Smooth muscle cell (in vitro differentiated cells): Measurements from ENCODE around the gene TNPO3. TPM values are rescaled to one million over a fixed set of nuclear protein-coding genes. Genes with fewer than 3 reads are reported as not detected.

Experiments used
- DNase-seq: peaks from one replicate; lab custom pipeline; 2025; ENCODE audit not compliant: unreplicated experiment; lab: John Stamatoyannopoulos, UW
- H2AFZ ChIP-seq: fragments of 200-600 bp; sonication (generic); 2 replicates; pipeline ENCODE4 v1.6.0; 2016; ENCODE audit warnings: antibody characterized with exemption, low read depth, mild to moderate bottlenecking
- H3F3A ChIP-seq: fragments of 200-600 bp; sonication (generic); 2 replicates; pipeline ENCODE4 v1.6.0; 2017; ENCODE audit warnings: antibody characterized with exemption, low read depth
- H3K27ac ChIP-seq: fragments of 200-600 bp; sonication (generic); 2 replicates; pipeline ENCODE4 v1.5.1; 2016; ENCODE audit warnings: low read depth, mild to moderate bottlenecking
- H3K27me3 ChIP-seq: fragments of 200-600 bp; sonication (generic); 2 replicates; pipeline ENCODE4 v1.6.1; 2016; ENCODE audit warnings: low read depth, mild to moderate bottlenecking
- H3K36me3 ChIP-seq: fragments of 200-600 bp; sonication (generic); 2 replicates; pipeline ENCODE4 v1.5.1; 2016; ENCODE audit warnings: low read depth
- H3K4me1 ChIP-seq: fragments of 200-600 bp; sonication (generic); 2 replicates; pipeline ENCODE4 v1.5.1; 2016; ENCODE audit warnings: low read depth
- H3K4me2 ChIP-seq: fragments of 200-600 bp; sonication (generic); 2 replicates; pipeline ENCODE4 v1.6.0; 2016; ENCODE audit warnings: mild to moderate bottlenecking
- H3K4me3 ChIP-seq: fragments of 200-600 bp; sonication (generic); 2 replicates; pipeline ENCODE4 v1.5.1; 2016; ENCODE audit warnings: mild to moderate bottlenecking
- H3K79me2 ChIP-seq: fragments of 200-600 bp; sonication (generic); 2 replicates; pipeline ENCODE4 v1.6.0; 2016; ENCODE audit warnings: low read depth, mild to moderate bottlenecking
- H3K9ac ChIP-seq: fragments of 200-600 bp; sonication (generic); 2 replicates; pipeline ENCODE4 v1.6.0; 2016; ENCODE audit warnings: low read depth
- H3K9me3 ChIP-seq: fragments of 200-600 bp; sonication (generic); replicated peaks from 2 replicates; pipeline ENCODE4 v1.5.1; 2016; ENCODE audit warnings: low read depth
- H4K20me1 ChIP-seq: fragments of 200-600 bp; sonication (generic); 2 replicates; pipeline ENCODE4 v1.6.0; 2016; ENCODE audit warnings: low read depth
- WGBS: methylation state at CpG from one replicate; pipeline ENCODE4 v1.1.7; 2016; ENCODE audit warnings: low lambda C conversion rate; 5-methylcytosine and 5-hydroxymethylcytosine counted together
- polyA plus RNA-seq: library from polyadenylated mRNA; unstranded; fragments of >200 nt; fragmentation: Nextera tagmentation; extraction: Ambion mirVana; gene quantifications from 2 replicates; pipeline ENCODE4 v1.2.1, GENCODE V29; 2016
- total RNA-seq: library from RNA; depleted of rRNA; stranded (reverse); fragments of >200 nt; gene quantifications from 2 replicates; pipeline ENCODE4 v1.2.3, GENCODE V29; 2014
- TF ChIP-seq, protein P1 (sequence below): fragments of 200-600 bp; sonication (generic); IDR thresholded peaks from 2 replicates; pipeline ENCODE4 v1.5.1; 2017; ENCODE audit warnings: borderline replicate concordance, mild to moderate bottlenecking, antibody characterized with exemption; ENCODE audit not compliant: insufficient read depth, poor library complexity, severe bottlenecking

The TNPO3 gene
- total and polyA plus RNA-seq, 2 experiments from 2014 or later: 28.4 to 41.3 TPM

DNA sequence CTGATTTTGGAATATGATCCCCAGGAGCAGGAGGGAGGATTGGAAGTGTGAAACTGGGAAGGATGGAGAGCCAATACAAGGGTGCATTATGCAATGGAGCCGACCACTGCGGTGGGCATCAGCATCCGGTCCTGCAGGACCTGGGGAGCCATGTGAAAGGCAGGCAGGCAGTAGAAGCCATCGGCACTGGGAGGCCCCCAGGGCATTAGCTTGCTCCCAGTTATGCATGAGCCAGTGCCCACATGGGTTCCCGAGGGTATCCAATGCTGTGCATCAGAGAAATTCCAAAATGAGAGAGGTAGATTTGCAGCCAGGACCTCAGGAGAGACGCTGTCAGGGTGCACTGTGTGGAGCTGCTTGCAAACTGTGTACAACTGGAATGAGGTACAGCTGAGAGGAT, 135.7 kb downstream of the TNPO3 start:
- WGBS: 91% methylated on average over 6 of the region's 6 CpGs
- Histone ChIP-seq H2AFZ (no peak overlapping the region), H3K9ac (no peak overlapping the region), H3K79me2 (no peaks in the 10 kb centered on the region), H3K36me3 (no peaks in the 10 kb centered on the region), H3F3A (no peaks in the 10 kb centered on the region), H3K4me1 (peaks cover 4% of the 10 kb centered on the region), H3K4me3 (no peak overlapping the region), H4K20me1 (no peaks in the 10 kb centered on the region), H3K27me3 (peaks cover 65% of the 10 kb centered on the region), H3K9me3 (no peaks in the 10 kb centered on the region), H3K4me2 (no peak overlapping the region), H3K27ac (no peak overlapping the region)
- DNase-seq: no peak
- TF ChIP-seq, protein P1, sequence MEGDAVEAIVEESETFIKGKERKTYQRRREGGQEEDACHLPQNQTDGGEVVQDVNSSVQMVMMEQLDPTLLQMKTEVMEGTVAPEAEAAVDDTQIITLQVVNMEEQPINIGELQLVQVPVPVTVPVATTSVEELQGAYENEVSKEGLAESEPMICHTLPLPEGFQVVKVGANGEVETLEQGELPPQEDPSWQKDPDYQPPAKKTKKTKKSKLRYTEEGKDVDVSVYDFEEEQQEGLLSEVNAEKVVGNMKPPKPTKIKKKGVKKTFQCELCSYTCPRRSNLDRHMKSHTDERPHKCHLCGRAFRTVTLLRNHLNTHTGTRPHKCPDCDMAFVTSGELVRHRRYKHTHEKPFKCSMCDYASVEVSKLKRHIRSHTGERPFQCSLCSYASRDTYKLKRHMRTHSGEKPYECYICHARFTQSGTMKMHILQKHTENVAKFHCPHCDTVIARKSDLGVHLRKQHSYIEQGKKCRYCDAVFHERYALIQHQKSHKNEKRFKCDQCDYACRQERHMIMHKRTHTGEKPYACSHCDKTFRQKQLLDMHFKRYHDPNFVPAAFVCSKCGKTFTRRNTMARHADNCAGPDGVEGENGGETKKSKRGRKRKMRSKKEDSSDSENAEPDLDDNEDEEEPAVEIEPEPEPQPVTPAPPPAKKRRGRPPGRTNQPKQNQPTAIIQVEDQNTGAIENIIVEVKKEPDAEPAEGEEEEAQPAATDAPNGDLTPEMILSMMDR: no peak

DNA sequence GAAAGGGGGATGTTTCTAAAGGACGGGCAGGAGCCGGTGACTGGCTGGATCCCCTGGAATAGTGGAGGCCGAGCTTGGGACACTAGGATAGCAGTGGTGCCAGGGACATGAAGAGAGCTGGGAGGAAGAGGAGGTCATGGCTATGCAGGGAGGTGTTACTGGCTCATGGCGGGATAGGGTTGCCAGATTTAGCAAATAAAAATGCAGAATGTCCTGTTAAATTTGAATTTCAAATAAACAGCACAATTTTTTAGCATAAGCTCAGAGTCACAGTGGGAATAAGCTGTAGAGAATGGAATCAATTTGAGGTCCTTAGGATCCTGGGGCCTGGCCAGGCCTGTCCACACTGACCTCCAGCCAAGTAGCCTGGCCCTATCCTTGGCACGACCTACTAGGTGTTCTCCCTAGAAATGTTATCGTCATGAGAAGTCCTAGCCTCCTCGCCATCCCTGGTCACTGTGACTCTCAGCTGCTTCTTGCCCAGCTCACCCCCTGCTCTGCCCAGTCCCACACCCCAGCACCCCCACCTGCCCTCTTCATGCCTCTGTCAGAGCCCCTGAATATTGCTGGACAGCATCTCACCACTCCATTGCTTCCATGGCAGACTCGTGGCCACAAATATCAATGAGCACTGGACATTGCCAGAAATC, 136.8 kb downstream of the TNPO3 start:
- Histone ChIP-seq H4K20me1 (no peaks in the 10 kb centered on the region), H3K9me3 (no peaks in the 10 kb centered on the region), H2AFZ (no peak overlapping the region), H3K4me1 (peaks cover 4% of the 10 kb centered on the region), H3K27me3 (peaks cover 70% of the 10 kb centered on the region), H3F3A (no peaks in the 10 kb centered on the region), H3K9ac (no peak overlapping the region), H3K4me3 (no peak overlapping the region), H3K79me2 (no peaks in the 10 kb centered on the region), H3K27ac (no peak overlapping the region), H3K4me2 (no peak overlapping the region), H3K36me3 (no peaks in the 10 kb centered on the region)
- TF ChIP-seq, protein P1: no peak
- no peak for DNase-seq
- 92% methylated on average over 6 of the region's 8 CpGs for WGBS

DNA sequence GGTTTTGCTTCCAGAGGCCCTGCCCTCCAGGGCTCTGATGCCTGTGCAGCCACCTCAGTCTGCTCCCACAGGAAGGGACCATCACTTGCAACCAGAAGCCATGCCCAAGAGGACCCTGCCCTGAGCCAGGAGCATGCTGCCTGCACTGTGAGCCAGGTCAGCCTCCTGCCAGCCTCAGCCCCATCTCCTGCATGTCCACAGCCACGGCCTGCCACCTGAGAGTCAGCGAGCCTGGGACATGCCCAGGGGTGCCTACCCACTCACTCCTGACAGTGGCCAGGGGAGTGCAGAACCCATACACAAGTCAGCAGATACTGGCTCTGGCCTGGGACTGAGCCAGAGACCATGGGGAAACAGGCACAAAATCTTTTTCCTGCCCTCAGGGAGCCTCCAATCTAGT, 137.8 kb downstream of the TNPO3 start:
- no peak overlapping the region for H3K9ac ChIP-seq
- H3K79me2 ChIP-seq: no peaks in the 10 kb centered on the region
- peaks cover 4% of the 10 kb centered on the region for H3K4me1 ChIP-seq
- H3F3A ChIP-seq: no peaks in the 10 kb centered on the region
- H4K20me1 ChIP-seq: no peaks in the 10 kb centered on the region
- H3K4me2 ChIP-seq: no peak overlapping the region
- no peaks in the 10 kb centered on the region for H3K36me3 ChIP-seq
- TF ChIP-seq, protein P1: no peak
- H2AFZ ChIP-seq: no peak overlapping the region
- no peak overlapping the region for H3K27ac ChIP-seq
- H3K4me3 ChIP-seq: no peak overlapping the region
- WGBS: 89% methylated on average over 2 of the region's 2 CpGs
- no peak for DNase-seq
- peaks cover 68% of the 10 kb centered on the region for H3K27me3 ChIP-seq
- H3K9me3 ChIP-seq: no peaks in the 10 kb centered on the region

DNA sequence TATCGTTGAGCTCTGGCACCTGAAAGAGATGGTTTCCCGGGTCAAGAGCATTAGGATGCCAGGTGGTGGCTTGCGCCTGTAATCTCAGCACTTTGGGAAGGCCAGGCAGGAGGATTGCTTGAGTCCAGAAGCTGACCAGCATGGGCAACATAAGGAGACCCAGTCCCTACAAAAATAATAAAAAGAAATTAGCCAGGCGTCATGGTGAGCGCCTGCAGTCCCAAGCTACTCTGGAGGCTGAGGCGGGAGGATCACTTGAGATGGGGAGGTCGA, 138.3 kb downstream of the TNPO3 start:
- Histone ChIP-seq H3K4me1 (peaks cover 4% of the 10 kb centered on the region), H4K20me1 (no peaks in the 10 kb centered on the region), H3K27me3 (peaks cover 68% of the 10 kb centered on the region), H3K9ac (no peak overlapping the region), H3K4me3 (no peak overlapping the region), H3F3A (no peaks in the 10 kb centered on the region), H3K36me3 (no peaks in the 10 kb centered on the region), H3K9me3 (no peaks in the 10 kb centered on the region), H2AFZ (no peak overlapping the region), H3K4me2 (no peak overlapping the region), H3K79me2 (no peaks in the 10 kb centered on the region), H3K27ac (no peak overlapping the region)
- DNase-seq: no peak
- 92% methylated on average over 7 of the region's 7 CpGs for WGBS
- TF ChIP-seq, protein P1: no peak
